Left kidney (tissue), 2 donors: Measurements from ENCODE around the gene GKN1. TPM values are rescaled to one million over a fixed set of nuclear protein-coding genes. Genes with fewer than 3 reads are reported as not detected.
A peak's percentile ranks its signal among the peaks of the same experiment; 100 is the strongest.

Source experiments
- DNase-seq: peaks from one replicate; pipeline ENCODE4 v3.0.0-alpha.2; 2013
- polyA plus RNA-seq: library from polyadenylated mRNA; unstranded; fragments of 120-200 nt; gene quantifications from one replicate; pipeline ENCODE4 v1.2.1, GENCODE V29; 2013; ENCODE audit not compliant: insufficient read length

GKN1 gene
- polyA plus RNA-seq, 1 donor, result not detected

DNA sequence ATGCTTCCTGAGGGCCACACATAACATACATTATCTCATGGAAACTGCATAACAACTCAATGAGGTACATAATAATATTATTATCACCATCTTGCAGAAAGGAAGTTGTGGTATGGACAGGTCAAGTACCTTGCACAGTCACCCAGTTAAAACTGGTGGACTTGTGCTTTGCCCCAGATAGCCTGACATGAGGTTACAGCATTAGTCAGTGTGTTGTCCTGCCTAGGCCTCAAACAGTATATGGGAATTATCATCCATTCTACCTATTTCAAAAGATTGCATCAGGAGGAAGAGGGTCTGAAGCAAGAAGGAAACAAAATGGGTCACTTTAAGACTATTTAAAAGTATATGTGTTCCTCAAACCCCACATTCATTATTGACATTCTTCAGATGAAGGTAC, 33.2 kb downstream of the GKN1 start:
- no peak for DNase-seq

DNA sequence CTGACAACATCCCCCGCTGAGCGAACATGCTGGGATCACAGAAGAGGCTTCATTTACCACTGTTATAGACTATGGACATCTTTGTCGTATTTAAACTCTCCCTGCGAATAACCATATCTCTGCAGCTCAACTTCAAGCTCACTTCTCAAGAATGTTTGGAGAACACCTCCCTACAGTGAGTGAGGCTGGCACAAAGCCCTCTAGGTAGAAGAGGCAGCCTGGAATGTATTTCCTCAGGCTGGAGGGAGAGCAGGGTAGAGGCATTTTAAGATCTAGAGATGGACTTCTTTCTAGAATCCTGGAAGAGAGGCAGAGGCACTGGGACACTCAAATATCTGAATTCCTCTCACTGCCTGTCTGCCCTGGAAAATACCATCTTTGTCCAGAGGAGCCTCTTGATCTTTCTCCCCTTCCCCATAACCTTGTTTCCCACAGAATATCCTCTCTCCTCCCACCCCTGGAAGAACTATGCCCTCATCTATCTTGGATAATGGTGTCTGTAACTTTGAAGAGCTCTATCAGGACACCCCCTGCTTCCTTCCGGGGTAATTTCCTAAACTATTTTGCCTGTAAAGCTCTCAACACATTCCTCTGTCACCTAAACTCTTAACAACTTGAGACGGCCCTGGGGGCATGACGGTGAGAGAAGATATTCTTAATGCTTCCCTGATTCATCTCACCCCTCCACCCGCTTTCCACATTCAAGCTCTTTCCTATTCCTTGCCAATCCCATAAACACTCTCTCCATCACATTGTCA, 36.2 kb downstream of the GKN1 start:
- no peak for DNase-seq

DNA sequence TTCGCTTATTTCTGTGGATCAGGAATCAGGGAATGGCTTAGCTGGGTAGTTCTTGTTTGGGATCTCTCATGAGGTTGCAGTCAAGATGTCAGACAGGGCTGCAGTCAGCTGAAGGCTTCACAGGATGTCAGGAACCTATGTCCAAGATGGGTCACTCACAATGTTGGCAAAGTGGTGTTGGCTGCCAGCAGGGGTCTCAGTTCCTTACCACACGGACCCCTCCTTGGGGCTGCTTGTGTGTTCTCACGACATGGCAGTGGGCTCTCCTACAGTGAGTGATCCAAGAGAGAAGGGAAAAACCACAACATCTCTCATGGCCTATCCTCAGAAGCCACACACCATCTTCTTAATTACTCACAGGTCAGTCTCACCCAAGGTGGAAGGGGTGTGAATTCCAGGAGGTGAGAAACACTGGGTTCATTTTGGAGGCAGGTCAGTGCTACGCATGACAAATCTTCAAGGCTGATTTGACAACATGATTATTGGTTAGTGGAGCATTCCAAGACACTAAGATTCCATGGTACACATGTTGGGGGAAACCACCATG, 37.2 kb downstream of the GKN1 start:
- no peak for DNase-seq

DNA sequence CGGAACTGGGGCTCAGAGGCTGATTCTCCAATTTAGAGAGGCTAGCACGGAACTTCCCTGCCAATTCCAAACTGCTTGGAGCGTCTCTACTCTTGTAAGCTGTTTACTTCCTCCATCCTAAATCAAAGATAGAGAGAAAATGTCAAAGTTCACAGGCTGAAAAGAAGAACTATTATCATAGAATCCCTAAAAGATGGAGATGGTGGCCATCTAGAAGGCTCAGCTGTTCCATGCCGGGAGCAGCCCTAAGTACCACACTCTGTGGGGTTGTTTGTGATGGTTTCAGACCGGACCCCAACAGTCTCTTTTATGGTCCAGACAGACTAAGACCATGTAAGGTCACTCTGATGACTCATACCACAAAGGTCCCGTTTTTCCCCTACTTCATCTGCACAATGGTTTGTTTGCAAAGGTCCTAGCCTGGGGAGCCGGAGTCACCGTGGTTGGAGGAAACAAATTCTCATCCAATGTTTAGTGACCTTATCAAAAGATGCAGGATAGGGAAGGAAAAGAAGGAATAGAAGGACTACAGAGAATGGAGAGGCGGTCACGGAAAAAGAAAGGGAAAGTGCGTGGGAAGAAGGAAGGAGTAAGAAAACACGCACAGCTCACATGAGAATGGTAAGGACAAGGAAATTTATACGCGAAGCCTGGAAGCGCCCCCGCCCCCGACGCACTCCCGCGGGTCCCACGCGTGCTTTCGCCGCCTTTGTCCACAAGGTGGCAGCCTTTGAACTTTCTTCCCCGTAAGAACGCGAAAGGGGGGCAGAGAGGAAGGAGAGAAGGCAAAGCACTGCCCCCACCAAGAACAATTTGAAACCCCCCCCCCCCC, 38.1 kb downstream of the GKN1 start:
- DNase-seq, result peak; percentile 78

DNA sequence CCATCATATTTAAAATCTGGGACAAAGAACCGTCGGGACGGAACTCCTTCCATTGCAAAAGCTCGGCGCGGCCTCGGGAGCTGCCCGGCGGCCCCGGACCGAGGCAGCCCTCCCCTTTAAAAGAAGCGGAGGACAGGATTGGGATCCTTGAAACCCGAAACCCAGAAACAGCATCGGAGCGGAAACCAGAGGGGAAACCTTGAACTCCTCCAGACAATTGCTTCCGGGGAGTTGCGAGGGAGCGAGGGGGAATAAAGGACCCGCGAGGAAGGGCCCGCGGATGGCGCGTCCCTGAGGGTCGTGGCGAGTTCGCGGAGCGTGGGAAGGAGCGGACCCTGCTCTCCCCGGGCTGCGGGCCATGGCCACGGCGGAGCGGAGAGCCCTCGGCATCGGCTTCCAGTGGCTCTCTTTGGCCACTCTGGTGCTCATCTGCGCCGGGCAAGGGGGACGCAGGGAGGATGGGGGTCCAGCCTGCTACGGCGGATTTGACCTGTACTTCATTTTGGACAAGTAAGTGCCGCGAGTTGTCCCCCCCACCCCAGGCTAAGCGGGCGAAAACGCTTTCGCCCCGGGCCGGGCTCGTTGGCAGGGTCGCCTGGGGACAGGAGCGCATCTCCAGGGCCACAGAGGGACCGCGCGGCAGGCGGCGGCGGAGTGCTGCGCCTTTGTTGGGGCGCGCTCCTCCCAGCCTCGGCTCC, 38.9 kb downstream of the GKN1 start, which contains the start of gene ANTXR1:
TSS of gene ANTXR1 (plus strand) at position 38 of the 698 bp plus-strand sequence. CDS start at position 359, 321 bp downstream.
- peak; percentile 86 for DNase-seq

DNA sequence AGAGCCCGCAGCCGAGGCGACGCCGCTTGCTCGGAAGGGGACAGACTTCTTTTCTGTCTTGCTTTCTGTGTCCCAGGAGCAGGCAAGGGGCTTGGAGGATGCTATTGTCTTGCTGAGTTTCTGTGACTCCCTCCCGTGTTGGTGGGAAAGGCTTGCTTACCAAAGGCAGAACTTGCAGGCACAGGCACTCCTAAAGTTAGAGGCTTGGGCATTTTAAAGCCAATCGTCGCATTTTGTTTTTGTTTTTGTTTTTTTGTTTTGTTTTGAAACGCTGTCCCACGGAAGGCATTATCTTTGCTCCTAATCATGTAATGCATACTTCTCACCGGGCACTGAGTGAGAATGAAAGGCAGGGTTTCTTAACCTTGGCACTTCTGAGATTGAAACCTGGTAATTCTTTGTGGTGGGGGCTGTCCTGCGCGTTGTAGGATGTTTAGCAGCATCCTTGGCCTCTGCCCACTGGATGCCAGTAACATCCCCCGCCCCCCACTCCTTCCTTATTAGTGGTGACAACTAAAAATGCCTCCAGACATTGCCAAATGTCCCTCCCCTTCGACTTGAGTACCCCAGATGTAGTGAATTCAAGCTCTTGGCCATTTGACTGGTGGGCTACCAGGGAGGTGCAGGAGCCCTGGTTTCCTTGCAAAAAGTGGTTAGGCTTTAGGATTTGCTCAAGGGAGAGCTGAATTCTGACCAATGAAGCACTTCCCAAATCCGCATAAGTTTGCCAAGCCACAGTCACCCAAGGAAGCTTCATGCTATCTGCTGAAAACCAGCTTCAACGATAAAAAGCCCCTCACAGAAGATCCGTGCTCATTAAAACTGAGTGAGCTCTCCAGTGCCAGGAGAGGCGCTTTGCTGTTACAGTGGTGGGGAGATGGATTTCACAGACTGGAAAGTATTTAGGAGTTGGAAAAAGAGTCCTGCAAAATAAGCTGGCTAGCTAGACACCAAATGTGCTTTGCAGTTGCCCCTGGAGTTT, 39.7 kb downstream of the GKN1 start:
- no peak for DNase-seq

DNA sequence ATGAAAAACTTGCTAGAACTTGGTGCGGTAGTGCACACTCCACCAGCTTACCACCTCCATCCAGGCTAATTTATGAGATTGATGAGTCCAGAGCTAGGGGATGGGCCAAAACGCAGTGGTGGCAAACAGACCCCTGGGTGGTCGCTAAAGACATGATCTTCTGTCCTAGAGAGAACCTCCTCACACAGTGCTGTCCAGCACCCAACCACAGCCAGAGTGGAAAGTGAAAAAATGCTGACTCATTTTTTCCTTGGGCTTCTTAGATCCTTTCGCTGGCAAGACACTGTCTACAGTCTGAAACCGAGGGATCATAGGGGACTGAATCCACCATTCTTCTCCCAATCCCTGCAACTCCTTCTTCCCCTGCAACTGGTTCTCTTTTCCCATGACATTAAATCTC, 42.6 kb downstream of the GKN1 start:
- DNase-seq, result no peak

DNA sequence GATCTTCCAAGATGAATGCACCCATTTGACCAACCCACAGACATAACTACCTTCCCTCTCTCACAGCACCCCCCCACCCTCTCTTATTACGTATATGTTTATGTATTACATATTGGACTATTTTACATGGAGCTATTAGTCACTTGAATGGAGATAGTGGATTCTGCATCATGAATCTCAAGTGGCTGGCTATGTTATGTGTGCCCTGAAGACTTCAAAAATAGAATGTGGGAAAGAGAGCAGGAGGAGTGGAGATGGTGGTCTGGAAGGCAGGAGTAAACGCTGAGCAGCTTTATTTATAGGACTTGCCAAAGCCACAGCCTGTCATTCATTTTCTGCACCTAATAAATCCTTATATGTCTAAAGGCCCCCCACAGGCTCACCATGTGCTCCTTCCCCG, 43.4 kb downstream of the GKN1 start:
- no peak for DNase-seq

DNA sequence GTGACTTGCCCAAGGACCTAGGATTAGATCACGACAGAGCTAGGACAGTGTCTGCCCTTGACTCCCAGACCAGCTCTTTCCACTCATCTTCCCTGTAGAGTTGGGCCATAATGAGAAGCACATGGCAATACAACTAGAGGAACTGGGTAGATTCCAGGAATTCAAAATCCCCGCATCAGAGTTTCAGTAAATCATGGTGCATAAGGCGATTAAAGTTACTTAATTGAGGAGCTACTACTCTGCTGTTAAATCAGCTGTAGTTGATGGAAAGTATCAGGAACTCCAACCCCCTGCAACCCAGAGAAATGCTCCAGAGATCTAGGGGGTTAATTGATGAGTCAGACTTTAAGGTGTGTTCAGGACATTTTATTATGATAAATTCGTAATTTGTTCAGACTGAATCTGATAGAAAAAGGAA, 44.3 kb downstream of the GKN1 start:
- no peak for DNase-seq

DNA sequence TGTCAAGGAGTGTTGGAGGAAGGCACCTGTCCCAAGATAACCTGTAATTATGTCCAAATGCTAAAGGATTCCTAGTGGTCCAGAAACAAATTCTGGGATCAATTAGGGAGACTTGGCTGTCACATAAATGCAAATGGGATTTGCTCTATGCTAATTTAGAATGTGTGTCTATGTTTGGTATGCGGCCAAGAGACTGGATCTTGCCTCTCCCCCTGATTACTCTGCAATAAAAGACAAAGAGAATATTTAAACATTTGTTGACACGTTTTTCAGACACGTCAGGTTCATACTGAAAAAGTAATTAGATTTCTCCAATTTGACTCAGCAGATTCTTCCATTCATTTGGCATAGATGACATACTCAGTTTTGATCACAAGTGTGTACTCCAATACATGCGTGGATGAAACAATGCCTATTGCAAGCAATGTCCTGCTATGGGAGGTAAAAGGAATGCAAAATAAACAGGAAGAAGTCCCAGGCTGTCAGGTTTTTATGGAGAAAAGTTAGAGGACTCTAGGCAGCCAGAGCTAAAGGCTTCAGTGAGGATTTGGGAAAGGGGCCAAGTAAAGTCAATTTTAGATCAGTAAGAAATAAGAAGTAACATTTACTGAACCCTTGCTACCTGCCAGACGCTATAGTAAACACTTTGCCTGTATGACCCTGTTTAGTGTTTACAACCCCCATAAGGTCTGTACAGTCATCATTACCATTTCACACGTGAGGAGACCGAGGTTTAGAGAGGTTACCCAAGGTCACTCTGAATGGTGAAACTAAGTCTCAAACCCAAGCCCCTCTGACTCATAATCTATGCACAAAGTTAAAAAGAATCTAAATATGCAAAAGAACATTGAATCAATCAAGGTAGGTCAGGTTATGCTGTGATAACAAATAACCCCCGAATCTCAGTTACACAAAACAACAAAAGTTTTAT, 46.3 kb downstream of the GKN1 start:
- no peak for DNase-seq

DNA sequence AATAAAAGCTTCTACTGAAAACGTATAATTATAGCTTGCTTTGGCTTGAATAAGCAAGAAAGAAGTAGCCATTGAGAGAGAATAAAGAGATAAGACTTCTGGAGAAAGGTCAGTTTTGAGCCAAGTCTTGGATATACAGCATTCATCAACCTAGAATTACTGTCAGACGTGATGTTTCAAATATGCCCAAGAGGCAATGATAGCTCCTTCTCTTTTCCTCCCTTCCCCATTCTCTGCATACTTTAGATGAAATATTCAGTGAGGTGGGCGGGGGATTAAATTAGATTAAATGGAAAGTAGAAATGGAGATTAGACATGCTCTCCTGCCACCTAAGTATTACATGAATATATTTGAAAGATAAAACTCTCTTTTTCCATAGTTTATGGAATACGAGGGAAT, 47.3 kb downstream of the GKN1 start:
- DNase-seq, result no peak

DNA sequence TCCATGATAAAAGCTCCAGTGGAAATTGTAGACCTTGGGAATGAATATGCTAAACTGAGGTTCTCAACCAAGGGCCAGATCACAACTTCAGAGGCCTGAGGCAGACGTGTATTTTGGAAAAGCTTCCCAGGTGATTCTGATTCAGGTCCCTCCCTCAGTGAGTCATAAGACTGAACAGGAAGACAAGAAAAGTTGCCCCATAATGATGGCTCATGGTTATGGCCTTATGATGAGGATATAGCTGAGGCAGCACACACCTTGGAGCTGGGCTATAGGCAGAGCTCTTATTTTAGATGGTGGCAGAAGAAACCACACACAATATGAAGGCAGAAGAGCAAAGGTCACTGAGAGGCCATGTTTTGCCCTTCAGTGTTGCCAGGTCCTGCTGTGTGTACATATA, 48.1 kb downstream of the GKN1 start:
- no peak for DNase-seq

DNA sequence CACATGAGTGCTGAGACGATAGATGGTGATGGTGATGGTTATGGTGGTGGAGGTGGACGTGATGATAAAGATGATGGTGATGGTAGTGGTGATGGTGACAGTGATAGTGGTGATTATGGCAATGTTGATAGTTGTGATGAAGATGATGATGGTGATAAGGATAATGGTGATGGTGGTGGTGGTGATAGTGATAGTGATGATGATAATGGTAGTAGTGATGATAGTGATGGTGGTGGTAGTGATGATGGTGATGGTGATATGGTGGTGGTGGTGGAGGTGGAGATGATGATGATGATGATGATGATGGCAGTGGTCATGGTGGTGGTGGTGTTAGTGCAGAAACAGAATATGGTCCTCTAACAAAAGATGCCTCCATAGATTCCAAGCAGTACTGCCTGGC, 48.8 kb downstream of the GKN1 start:
- no peak for DNase-seq

DNA sequence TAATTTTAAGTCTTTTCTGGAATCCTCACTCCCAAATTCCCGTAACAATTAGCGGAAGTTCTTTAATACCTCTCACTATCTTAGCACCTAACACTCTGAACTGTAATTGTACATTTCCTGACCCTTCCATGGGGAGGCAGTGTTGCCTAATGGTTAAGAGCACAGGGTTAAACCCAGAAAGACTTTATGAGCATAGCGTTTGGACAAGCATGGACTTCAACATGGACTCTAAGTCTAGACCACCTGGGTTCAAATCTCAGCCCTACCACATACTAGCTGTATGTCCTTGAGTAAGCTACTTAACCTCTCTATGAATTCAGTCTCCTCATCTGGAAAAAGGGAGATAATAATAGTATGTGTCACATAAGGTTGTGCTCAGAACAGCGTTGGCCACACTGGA, 51.6 kb downstream of the GKN1 start:
- no peak for DNase-seq

DNA sequence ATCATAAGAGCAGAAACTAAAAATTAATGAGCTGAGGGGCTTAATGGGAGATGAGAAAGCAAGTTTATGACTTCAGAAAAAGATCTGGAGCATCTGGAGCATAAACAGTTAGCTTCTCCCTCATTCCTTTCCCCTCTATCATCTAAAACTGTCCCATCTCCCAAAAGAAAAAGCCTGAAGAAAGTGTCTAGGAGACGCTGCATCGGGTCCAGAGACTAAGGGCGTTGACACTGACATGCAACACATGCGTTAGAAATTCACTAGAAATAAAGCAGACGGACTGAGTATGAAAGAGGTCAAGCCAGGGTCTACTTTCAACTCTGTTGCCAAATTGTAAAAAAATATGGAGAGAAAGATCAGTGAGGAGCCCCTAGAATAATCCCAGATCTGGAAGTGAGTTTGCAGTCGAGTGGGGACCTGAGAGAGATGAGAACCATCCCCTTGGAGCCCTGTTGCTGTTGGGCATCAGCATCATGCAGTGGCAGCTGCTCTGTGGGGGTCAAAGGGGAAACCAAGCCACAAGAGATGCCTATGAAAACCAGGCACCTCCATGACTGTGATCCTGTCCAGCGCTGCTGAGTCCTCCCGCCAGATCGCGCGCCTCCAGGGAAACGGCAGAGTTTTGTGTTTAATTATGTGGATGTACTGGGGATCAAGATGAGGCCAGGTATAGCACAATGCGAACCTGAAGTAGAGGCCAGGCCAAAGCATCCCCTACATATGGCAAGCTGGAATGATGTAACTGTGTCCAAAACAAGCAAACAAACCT, 52.4 kb downstream of the GKN1 start:
- no peak for DNase-seq
